ENCODE results near the gene SLC25A22. TPM values are rescaled to one million over a fixed set of nuclear protein-coding genes. Genes with fewer than 3 reads are reported as not detected.
A peak's percentile ranks its signal among the peaks of the same experiment; 100 is the strongest.

SLC25A22 gene
- total and polyA plus RNA-seq, 10 of the 15 experiments (the other 5 are each of a cell fraction or from before 2014, with no cell fraction given) = 0.27 to 27.0 (median 8.2) TPM

DNA sequence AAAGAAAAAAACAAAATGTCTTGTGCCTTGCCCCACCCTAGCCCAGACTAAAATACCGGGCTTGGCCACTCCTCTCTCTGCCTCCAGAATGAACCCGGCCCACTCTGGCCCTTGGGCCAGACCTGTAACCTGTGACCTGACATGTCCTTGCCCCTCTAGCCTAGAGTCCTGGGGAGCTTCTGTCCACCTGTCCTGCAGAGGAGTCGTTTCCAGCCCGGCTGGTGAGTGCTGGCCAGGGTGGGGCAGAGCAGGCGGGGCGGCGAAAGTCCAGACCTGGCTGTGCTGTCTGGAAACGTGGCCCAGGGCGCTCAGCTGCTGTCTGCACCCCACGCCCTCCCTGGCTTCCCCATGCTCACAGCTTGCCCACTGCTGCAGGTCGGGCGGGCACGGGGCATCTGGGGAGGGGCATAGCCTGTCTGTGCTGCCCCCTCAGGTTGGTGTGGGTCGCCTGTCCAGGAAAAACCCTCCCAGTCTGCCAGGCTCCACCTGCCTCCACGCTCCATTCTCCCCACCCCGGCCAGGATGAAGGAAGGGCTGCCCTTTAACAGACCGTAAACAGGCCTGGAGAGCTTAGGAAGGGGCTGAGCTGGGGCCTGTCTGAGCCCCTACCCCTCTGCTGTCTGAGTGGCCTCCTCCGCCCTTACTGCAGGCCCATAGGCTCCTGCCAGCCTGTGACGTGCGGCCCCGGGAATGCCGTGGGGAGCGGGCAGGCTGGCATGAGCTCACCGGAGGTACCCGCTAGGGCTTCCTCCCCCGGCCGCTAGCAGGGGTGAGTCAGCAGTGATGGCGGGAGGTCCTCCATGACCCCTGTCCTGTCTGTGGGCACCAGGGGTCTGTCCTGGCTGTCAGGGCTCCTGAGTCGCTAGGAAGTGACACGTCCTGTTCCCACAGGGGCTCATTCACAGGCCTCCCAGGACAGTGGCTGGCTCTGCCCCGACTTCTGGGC is 36.6 kb upstream of the SLC25A22 start:
- Histone ChIP-seq H4K20me1 (ENCODE audit: control insufficient read depth, insufficient read depth) (no peaks in the 10 kb centered on the region), H3K4me3 (no peak overlapping the region), H3K4me1 (ENCODE audit: control insufficient read depth, insufficient read depth, low read length) (peaks cover 20% of the 10 kb centered on the region), H2AFZ (ENCODE audit: control insufficient read depth, low read depth, low read length) (no peak overlapping the region), H3K4me2 (ENCODE audit: control insufficient read depth, insufficient read depth) (no peak overlapping the region), H3K9me3 (replicated peaks; ENCODE audit: control insufficient read depth, insufficient read depth, low read length) (no peaks in the 10 kb centered on the region), H3K27ac (ENCODE audit: control insufficient read depth, insufficient read depth) (no peak overlapping the region), H3K9ac (ENCODE audit: control insufficient read depth, insufficient read depth, low read length) (no peak overlapping the region), H3K79me2 (ENCODE audit: control insufficient read depth, insufficient read depth, low read length) (no peaks in the 10 kb centered on the region), H3K36me3 (ENCODE audit: control insufficient read depth in 2 of 2, insufficient read depth in 2 of 2, low read length in 1 of 2) (peaks cover 0 to 19% of the 10 kb centered on the region in 2 experiments; a peak in 2 of 4 replicates), H3K27me3 (replicated peaks in 1 of 2; ENCODE audit: control insufficient read depth in 2 of 2, insufficient read depth in 2 of 2, low read length in 1 of 2) (no peaks in the 10 kb centered on the region; a peak in 3 of 4 replicates)
- TSS peak; percentile 63 for BruUV-seq (replicated peaks)
- TF ChIP-seq IKZF1 (conservative IDR thresholded peaks at IDR 0.05) = peak; percentile 27; the same call in 1 of the 2 replicates
- TF ChIP-seq ZNF592 (IDR thresholded peaks at IDR 0.05) = no peak
- ChIA-PET CTCF (interaction anchor here (0.6 kb wide), 1 partner anchor 316 kb away, joined by 4 read pairs; no protein-coding TSS in a partner anchor), SMC1A (ENCODE audit: uncharacterized antibody, unreplicated experiment) (interaction anchor here (1.0 kb wide), 1 partner anchor 9 kb away, joined by 3 read pairs; no protein-coding TSS in a partner anchor), POLR2A (interaction anchor here (0.6 to 1.4 kb wide), 5 partner anchors 8 to 24 kb away, joined by 3 to 4 read pairs (median 4); partner anchors contain the start of genes POLR2L and TSPAN4), RAD21 (ENCODE audit: unreplicated experiment) (interaction anchor here (0.5 to 1.0 kb wide), 2 partner anchors 8 to 24 kb away, joined by 3 read pairs; partner anchors contain the start of gene TSPAN4)
- in situ Hi-C loops (cut with MboI) = no loop called here
- no peak for ATAC-seq
- no peak for FAIRE-seq
- intact Hi-C loops (cut with micrococcal nuclease; ENCODE audit: unreplicated experiment) = no loop called here
- no peak for DNase-seq (ENCODE audit: low read depth, low spot score)
- 62% methylated on average over 27 of the region's 31 CpGs for WGBS (ENCODE audit: insufficient coverage, insufficient replicate concordance, low lambda C conversion rate, missing lambda C conversion rate)
